Esophagus squamous epithelium (tissue), 4 donors: Measurements from ENCODE around the gene SPOCK1.

Experiments
- POLR2A ChIP-seq, 4 donors: fragments of 450-650 bp; IDR thresholded peaks; one replicate each; pipeline ENCODE4 v1.6.1; 2017; ENCODE audit warnings: antibody characterized with exemption in 4 of 4, mild to moderate bottlenecking in 4 of 4, moderate library complexity in 3 of 4
- TF ChIP-seq, protein P1 (sequence below), 6 experiments: fragments of 450-650 bp in 4 of 6; fragments of 200-600 bp in 2 of 6; sonication (generic) in 2 of 6; IDR thresholded peaks; one replicate each; pipeline ENCODE4 v1.5.1; 2016 to 2019; ENCODE audit warnings: antibody characterized with exemption in 6 of 6, mild to moderate bottlenecking in 4 of 6, moderate library complexity in 4 of 6

- TF ChIP-seq, protein P1, sequence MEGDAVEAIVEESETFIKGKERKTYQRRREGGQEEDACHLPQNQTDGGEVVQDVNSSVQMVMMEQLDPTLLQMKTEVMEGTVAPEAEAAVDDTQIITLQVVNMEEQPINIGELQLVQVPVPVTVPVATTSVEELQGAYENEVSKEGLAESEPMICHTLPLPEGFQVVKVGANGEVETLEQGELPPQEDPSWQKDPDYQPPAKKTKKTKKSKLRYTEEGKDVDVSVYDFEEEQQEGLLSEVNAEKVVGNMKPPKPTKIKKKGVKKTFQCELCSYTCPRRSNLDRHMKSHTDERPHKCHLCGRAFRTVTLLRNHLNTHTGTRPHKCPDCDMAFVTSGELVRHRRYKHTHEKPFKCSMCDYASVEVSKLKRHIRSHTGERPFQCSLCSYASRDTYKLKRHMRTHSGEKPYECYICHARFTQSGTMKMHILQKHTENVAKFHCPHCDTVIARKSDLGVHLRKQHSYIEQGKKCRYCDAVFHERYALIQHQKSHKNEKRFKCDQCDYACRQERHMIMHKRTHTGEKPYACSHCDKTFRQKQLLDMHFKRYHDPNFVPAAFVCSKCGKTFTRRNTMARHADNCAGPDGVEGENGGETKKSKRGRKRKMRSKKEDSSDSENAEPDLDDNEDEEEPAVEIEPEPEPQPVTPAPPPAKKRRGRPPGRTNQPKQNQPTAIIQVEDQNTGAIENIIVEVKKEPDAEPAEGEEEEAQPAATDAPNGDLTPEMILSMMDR (IDR thresholded peaks at IDR 0.05) = no peak
- TF ChIP-seq POLR2A (IDR thresholded peaks at IDR 0.05) = no peak
Observed at GRCh38 chr5:137099651-137100050, 399.5 kb downstream of the SPOCK1 start.
